ENCODE measurements around the gene FRAS1. TPM values are rescaled to one million over a fixed set of nuclear protein-coding genes. Genes with fewer than 3 reads are reported as not detected.

The FRAS1 gene, protein sequence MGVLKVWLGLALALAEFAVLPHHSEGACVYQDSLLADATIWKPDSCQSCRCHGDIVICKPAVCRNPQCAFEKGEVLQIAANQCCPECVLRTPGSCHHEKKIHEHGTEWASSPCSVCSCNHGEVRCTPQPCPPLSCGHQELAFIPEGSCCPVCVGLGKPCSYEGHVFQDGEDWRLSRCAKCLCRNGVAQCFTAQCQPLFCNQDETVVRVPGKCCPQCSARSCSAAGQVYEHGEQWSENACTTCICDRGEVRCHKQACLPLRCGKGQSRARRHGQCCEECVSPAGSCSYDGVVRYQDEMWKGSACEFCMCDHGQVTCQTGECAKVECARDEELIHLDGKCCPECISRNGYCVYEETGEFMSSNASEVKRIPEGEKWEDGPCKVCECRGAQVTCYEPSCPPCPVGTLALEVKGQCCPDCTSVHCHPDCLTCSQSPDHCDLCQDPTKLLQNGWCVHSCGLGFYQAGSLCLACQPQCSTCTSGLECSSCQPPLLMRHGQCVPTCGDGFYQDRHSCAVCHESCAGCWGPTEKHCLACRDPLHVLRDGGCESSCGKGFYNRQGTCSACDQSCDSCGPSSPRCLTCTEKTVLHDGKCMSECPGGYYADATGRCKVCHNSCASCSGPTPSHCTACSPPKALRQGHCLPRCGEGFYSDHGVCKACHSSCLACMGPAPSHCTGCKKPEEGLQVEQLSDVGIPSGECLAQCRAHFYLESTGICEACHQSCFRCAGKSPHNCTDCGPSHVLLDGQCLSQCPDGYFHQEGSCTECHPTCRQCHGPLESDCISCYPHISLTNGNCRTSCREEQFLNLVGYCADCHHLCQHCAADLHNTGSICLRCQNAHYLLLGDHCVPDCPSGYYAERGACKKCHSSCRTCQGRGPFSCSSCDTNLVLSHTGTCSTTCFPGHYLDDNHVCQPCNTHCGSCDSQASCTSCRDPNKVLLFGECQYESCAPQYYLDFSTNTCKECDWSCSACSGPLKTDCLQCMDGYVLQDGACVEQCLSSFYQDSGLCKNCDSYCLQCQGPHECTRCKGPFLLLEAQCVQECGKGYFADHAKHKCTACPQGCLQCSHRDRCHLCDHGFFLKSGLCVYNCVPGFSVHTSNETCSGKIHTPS (N-terminal part only)
- total RNA-seq: 0.57 and 13.8 TPM in 2 replicates

DNA sequence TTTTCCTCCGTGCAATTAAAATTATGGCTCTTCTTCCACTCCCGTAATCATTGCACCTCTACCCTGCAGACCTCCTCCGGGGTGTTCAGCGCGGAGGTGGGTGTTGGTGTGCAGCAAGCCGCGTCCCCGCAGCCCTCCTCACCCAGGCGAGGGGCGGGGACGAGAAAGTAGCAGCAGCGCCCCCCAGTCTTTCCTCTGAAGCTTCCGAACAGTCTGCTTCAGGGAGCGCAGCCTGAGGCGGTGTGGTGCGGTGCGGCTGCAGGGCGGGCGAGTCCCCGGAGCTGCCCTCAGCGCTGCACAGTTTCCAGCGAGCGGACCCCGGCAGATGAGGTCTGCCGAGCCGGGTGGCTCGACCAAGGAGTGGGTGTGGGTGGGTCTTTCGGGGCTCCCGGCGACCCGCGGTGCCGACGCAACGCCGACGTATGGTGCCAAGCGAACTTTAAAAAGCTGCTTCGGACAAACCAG, at the start of gene FRAS1:
Gene FRAS1 (plus strand): TSS at position 189 of the 465 bp plus-strand sequence. CDS start 687 bp downstream, outside the sequence.

DNA sequence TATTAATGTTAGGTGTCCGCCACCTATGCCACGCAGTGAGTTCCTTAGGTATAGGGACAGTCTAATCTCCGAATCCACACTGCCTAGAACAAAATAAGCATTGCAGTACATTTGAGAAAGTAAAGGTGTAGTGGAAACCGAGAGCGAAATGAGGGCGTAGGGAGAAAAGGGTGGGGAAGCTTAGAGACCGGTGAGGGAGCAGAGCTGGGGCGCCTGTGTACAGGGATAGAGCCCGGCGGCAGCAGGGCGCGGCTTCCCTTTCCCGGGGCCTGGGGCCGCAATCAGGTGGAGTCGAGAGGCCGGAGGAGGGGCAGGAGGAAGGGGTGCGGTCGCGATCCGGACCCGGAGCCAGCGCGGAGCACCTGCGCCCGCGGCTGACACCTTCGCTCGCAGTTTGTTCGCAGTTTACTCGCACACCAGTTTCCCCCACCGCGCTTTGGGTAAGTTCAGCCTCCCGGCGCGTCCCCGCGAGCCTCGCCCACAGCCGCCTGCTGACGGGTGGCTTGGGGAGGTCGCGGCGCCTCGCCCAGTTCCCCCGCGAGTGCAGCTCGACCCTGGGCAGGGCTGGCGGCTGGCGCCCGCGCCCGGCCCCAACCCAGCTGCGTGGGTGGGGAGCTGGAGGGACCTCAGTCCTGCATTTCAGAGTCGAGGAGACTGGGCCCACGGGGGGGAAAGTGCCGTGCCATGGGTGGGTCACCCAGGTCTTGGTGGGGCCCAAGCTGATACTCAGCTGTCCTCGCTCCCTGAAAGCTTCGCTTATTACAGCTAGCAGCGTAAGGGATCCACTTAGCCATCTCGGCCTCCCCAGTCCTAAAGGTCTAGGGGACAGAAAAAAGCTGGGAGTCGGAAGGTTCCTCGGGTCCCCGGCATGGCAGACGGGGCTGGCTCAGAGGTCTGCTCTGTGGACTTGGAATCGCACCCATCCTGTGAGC, 494.6 kb downstream of the FRAS1 start, which contains the start of gene ANXA3:
Gene ANXA3 (plus strand): TSS at position 351 of the 932 bp plus-strand sequence. CDS start 2,704 bp downstream, outside the sequence.

Small RNA genes within 50 kb of the gene (small RNA-seq; reads per million reads assigned to genes)
- not detected for gene AC114801.3 (ENCODE audit: low replicate concordance)

Other genes with a start within 250 kb of the FRAS1 start
- gene CNOT6L, start 238.0 kb upstream of the FRAS1 start, total RNA-seq: 14.0 and 16.2 TPM in 2 replicates
- 19.7 and 29.2 TPM in 2 replicates for gene MRPL1, start 194.5 kb upstream of the FRAS1 start, total RNA-seq